CD14-positive monocyte (primary cell): Measurements from ENCODE around the gene CADM2. TPM values are rescaled to one million over a fixed set of nuclear protein-coding genes. Genes with fewer than 3 reads are reported as not detected.

Source experiments
- DNase-seq, 3 donors: peaks; one replicate each; pipeline ENCODE4 v3.0.0-alpha.2; 2011 to 2022
- H2AFZ ChIP-seq: 2 replicates; pipeline ENCODE4 v1.6.0; 2012; ENCODE audit warnings: mild to moderate bottlenecking, low read depth, low read length, inconsistent platforms; ENCODE audit not compliant: insufficient read depth, poor library complexity, severe bottlenecking
- H3K27ac ChIP-seq, 2 donors: 1 replicate in 1 of 2; 2 replicates in 1 of 2; pipeline ENCODE4 v1.5.1; 2012 to 2013; ENCODE audit warnings: low read length in 2 of 2, control low read depth in 1 of 2, inconsistent platforms in 1 of 2, low read depth in 1 of 2, mild to moderate bottlenecking in 1 of 2
- H3K27me3 ChIP-seq, 2 donors: one replicate each; pipeline versions ENCODE4 v1.6.0 to v1.6.1; 2011 to 2013; ENCODE audit warnings: low read length in 2 of 2; ENCODE audit not compliant: control insufficient read depth in 2 of 2, insufficient read depth in 2 of 2
- H3K36me3 ChIP-seq, 2 donors: replicated peaks in 1 of 2; 1 replicate in 1 of 2; 2 replicates in 1 of 2; pipeline versions ENCODE4 v1.5.1 to v1.6.1; 2012 to 2013; ENCODE audit warnings: low read length in 2 of 2, control low read depth in 1 of 2, inconsistent platforms in 1 of 2, mild to moderate bottlenecking in 1 of 2; ENCODE audit not compliant: insufficient read depth in 2 of 2, control insufficient read depth in 1 of 2
- H3K4me1 ChIP-seq, 2 donors: 1 replicate in 1 of 2; 2 replicates in 1 of 2; pipeline versions ENCODE4 v1.5.1 to v1.6.1; 2012 to 2013; ENCODE audit warnings: low read length in 2 of 2, control low read depth in 1 of 2, inconsistent platforms in 1 of 2, mild to moderate bottlenecking in 1 of 2, moderate library complexity in 1 of 2; ENCODE audit not compliant: insufficient read depth in 2 of 2, control insufficient read depth in 1 of 2
- H3K4me2 ChIP-seq: replicated peaks from 2 replicates; pipeline ENCODE3; 2012; ENCODE audit warnings: low read length, moderate library complexity, mild to moderate bottlenecking; ENCODE audit not compliant: poor library complexity, severe bottlenecking; ENCODE audit errors: extremely low read depth
- H3K4me3 ChIP-seq, 3 experiments: fragments of 200-600 bp in 1 of 3; sonication (generic) in 1 of 3; replicated peaks in 1 of 3; 1 replicate in 2 of 3; 2 replicates in 1 of 3; pipeline ENCODE4 v1.5.1; 2011 to 2013; ENCODE audit warnings: low read length in 3 of 3, mild to moderate bottlenecking in 3 of 3, control low read depth in 2 of 3, low read depth in 2 of 3, inconsistent platforms in 1 of 3, moderate library complexity in 1 of 3
- H3K79me2 ChIP-seq: 2 replicates; pipeline ENCODE4 v1.6.0; 2012; ENCODE audit warnings: mild to moderate bottlenecking, control low read depth, inconsistent platforms, low read length, moderate library complexity; ENCODE audit not compliant: insufficient read depth
- H3K9ac ChIP-seq: 2 replicates; pipeline ENCODE4 v1.6.0; 2017; ENCODE audit warnings: low read length, mild to moderate bottlenecking; ENCODE audit not compliant: insufficient read depth, poor library complexity, severe bottlenecking
- H3K9me3 ChIP-seq, 2 donors: replicated peaks in 1 of 2; 1 replicate in 1 of 2; 2 replicates in 1 of 2; pipeline versions ENCODE4 v1.5.1 to v1.6.1; 2012 to 2013; ENCODE audit warnings: low read length in 2 of 2, control low read depth in 1 of 2; ENCODE audit not compliant: control insufficient read depth in 1 of 2, insufficient read depth in 1 of 2
- H4K20me1 ChIP-seq: 2 replicates; pipeline ENCODE4 v1.6.0; 2012; ENCODE audit warnings: mild to moderate bottlenecking, low read length, control low read depth, moderate library complexity; ENCODE audit not compliant: insufficient read depth
- H3K27ac Mint-ChIP-seq, 7 donors: one replicate each; pipeline ENCODE4 v1.8.0; 2020; ENCODE audit warnings: mild to moderate bottlenecking in 7 of 7, mixed read lengths in 7 of 7, moderate library complexity in 6 of 7, inconsistent platforms in 2 of 7
- H3K27me3 Mint-ChIP-seq, 3 donors: one replicate each; pipeline ENCODE4 v1.8.0; 2021 to 2022; ENCODE audit warnings: low read depth in 3 of 3, mild to moderate bottlenecking in 3 of 3, mixed read lengths in 3 of 3, moderate library complexity in 3 of 3, inconsistent platforms in 1 of 3
- H3K36me3 Mint-ChIP-seq, 2 donors: one replicate each; pipeline ENCODE4 v1.8.0; 2020; ENCODE audit warnings: mixed read lengths in 2 of 2, inconsistent platforms in 1 of 2, mild to moderate bottlenecking in 1 of 2
- H3K4me1 Mint-ChIP-seq: one replicate; pipeline ENCODE4 v1.8.0; 2020; ENCODE audit warnings: mild to moderate bottlenecking, mixed read lengths
- H3K4me3 Mint-ChIP-seq, 2 donors: one replicate each; pipeline ENCODE4 v1.8.0; 2020; ENCODE audit warnings: mild to moderate bottlenecking in 2 of 2, mixed read lengths in 2 of 2, moderate library complexity in 1 of 2
- H3K9me3 Mint-ChIP-seq, 7 donors: one replicate each; pipeline ENCODE4 v1.8.0; 2020 to 2022; ENCODE audit warnings: mixed read lengths in 7 of 7, mild to moderate bottlenecking in 6 of 7, moderate library complexity in 6 of 7, inconsistent platforms in 2 of 7
- CTCF ChIP-seq: fragments of 200-600 bp; IDR thresholded peaks from one replicate; pipeline ENCODE4 v1.8.0; 2022; ENCODE audit warnings: antibody characterized with exemption, mild to moderate bottlenecking
- WGBS: methylation state at CpG from one replicate; pipeline ENCODE4 v1.1.5; 2013; ENCODE audit warnings: missing lambda C conversion rate; ENCODE audit not compliant: insufficient coverage; 5-methylcytosine and 5-hydroxymethylcytosine counted together
- intact Hi-C, 2 donors: fragments of 100-400 bp; cut with micrococcal nuclease; formaldehyde crosslinking; loops; one replicate each; pipeline versions ENCODE4 v1.15.0 to v1.15.1; 2023
- polyA plus RNA-seq, 3 donors: library from polyadenylated mRNA; depleted of rRNA in 1 of 3; unstranded in 2 of 3; stranded (reverse) in 1 of 3; fragments of 300-500 nt in 2 of 3; fragments of >200 nt in 1 of 3; fragmentation: Illumina TruSeq in 2 of 3; gene quantifications; 1 replicate in 2 of 3; 2 replicates in 1 of 3; pipeline ENCODE4 v1.2.3, GENCODE V29; 2012 to 2021

Gene CADM2
- polyA plus RNA-seq, 3 donors = not detected

- Mint-ChIP-seq H3K27me3 (no peaks in the 10 kb centered on the region), H3K4me1 (no peaks in the 10 kb centered on the region), H3K27ac (no peak overlapping the region), H3K36me3 (no peaks in the 10 kb centered on the region), H3K9me3 (peaks cover 0 to 14% (median 10%) of the 10 kb centered on the region in 7 donors), H3K4me3 (no peak overlapping the region)
- Histone ChIP-seq H3K27ac (no peak overlapping the region), H3K9me3 (peaks cover 7 to 11% of the 10 kb centered on the region in 2 donors), H3K27me3 (no peaks in the 10 kb centered on the region), H2AFZ (no peak overlapping the region), H3K4me3 (no peak overlapping the region), H3K36me3 (no peaks in the 10 kb centered on the region), H3K4me1 (no peaks in the 10 kb centered on the region), H3K9ac (no peak overlapping the region), H3K79me2 (no peaks in the 10 kb centered on the region), H4K20me1 (no peaks in the 10 kb centered on the region), H3K4me2 (no peak overlapping the region)
- DNase-seq = no peak
- intact Hi-C loops = no loop called here
- TF ChIP-seq CTCF = no peak
- 84% methylated on average over 8 of the region's 10 CpGs for WGBS
These were observed 762.8 kb downstream of the CADM2 start for GRCh38 chr3:85721409-85722145.

- Mint-ChIP-seq H3K27me3 (peaks cover 0 to 2% (median 0%) of the 10 kb centered on the region in 3 donors), H3K36me3 (no peaks in the 10 kb centered on the region), H3K9me3 (peaks cover 0 to 11% (median 10%) of the 10 kb centered on the region in 7 donors), H3K27ac (no peak overlapping the region), H3K4me1 (no peaks in the 10 kb centered on the region), H3K4me3 (no peak overlapping the region)
- TF ChIP-seq CTCF = no peak
- intact Hi-C loops = no loop called here
- H3K9me3 ChIP-seq = peaks cover 7 to 11% of the 10 kb centered on the region in 2 donors
- H3K79me2 ChIP-seq = no peaks in the 10 kb centered on the region
- no peak overlapping the region for H3K4me3 ChIP-seq
- no peak for DNase-seq
- no peaks in the 10 kb centered on the region for H3K27me3 ChIP-seq
- H3K4me1 ChIP-seq = no peaks in the 10 kb centered on the region
- H3K36me3 ChIP-seq = no peaks in the 10 kb centered on the region
- H3K9ac ChIP-seq = no peak overlapping the region
- H2AFZ ChIP-seq = no peak overlapping the region
- H3K27ac ChIP-seq = no peak overlapping the region
- H4K20me1 ChIP-seq = no peaks in the 10 kb centered on the region
- H3K4me2 ChIP-seq = no peak overlapping the region
These were observed 767.0 kb downstream of the CADM2 start for GRCh38 chr3:85725809-85726208.
